PC-3 (cell line): Measurements from ENCODE around the gene ACIN1. TPM values are rescaled to one million over a fixed set of nuclear protein-coding genes. Genes with fewer than 3 reads are reported as not detected.

Experiments used
- ATAC-seq: fragments of 200-7000 bp; cut with Tn5 transposase; 2 replicates; pipeline ENCODE4 v1.9.1; 2020; ENCODE audit warnings: mild to moderate bottlenecking, moderate library complexity
- BruUV-seq: library from RNA; stranded (reverse); fragments of 400-500 nt; replicated peaks from 2 replicates; lab custom pipeline; 2021; lab: Mats Ljungman, UMichigan
- CTCF ChIA-PET: fragments of 300-600 bp; sonication (Branson Sonifier 250); formaldehyde crosslinking; loops from one replicate; lab custom pipeline; 2022; ENCODE audit warnings: antibody characterized with exemption; lab: Charles Lee
- POLR2A ChIA-PET: fragments of 300-600 bp; sonication (Branson Sonifier 250); formaldehyde crosslinking; loops from one replicate; lab custom pipeline; 2022; ENCODE audit warnings: antibody characterized with exemption; ENCODE audit not compliant: unreplicated experiment; lab: Charles Lee
- DNase-seq: peaks from one replicate; pipeline ENCODE4 v3.0.0-alpha.2; 2015
- H2AFZ ChIP-seq: fragments of 300-600 bp; sonication (generic); 2 replicates; pipeline ENCODE4 v1.6.0; 2016; ENCODE audit warnings: antibody characterized with exemption, low read length
- H3F3A ChIP-seq: fragments of 300-600 bp; sonication (generic); one replicate; pipeline ENCODE4 v1.6.0; 2017; ENCODE audit warnings: antibody characterized with exemption, low read length, control low read depth, mild to moderate bottlenecking; ENCODE audit not compliant: unreplicated experiment
- H3K27ac ChIP-seq: fragments of 300-600 bp; sonication (generic); 2 replicates; pipeline ENCODE4 v1.5.1; 2016; ENCODE audit warnings: mild to moderate bottlenecking, low read length
- H3K27me3 ChIP-seq: fragments of 300-600 bp; sonication (generic); 2 replicates; pipeline ENCODE4 v1.6.1; 2016; ENCODE audit warnings: low read length, mixed read lengths
- H3K36me3 ChIP-seq: fragments of 300-600 bp; sonication (generic); 2 replicates; pipeline ENCODE4 v1.6.1; 2016; ENCODE audit warnings: low read depth, mixed run types, low read length, mixed read lengths
- H3K4me1 ChIP-seq: fragments of 300-600 bp; sonication (generic); 2 replicates; pipeline ENCODE4 v1.5.1; 2016; ENCODE audit warnings: low read length; ENCODE audit not compliant: insufficient read depth
- H3K4me2 ChIP-seq: fragments of 300-600 bp; sonication (generic); 2 replicates; pipeline ENCODE4 v1.6.0; 2016; ENCODE audit warnings: low read length
- H3K4me3 ChIP-seq: fragments of 300-600 bp; sonication (generic); 2 replicates; pipeline ENCODE4 v1.5.1; 2016; ENCODE audit warnings: mild to moderate bottlenecking, low read length, mixed read lengths
- H3K79me2 ChIP-seq: fragments of 300-600 bp; sonication (generic); 2 replicates; pipeline ENCODE4 v1.6.1; 2017; ENCODE audit warnings: low read length, mixed read lengths
- H3K9ac ChIP-seq: fragments of 300-600 bp; sonication (generic); 2 replicates; pipeline ENCODE4 v1.6.0; 2016; ENCODE audit warnings: mild to moderate bottlenecking, low read length
- H3K9me2 ChIP-seq: fragments of 300-600 bp; sonication (generic); replicated peaks from 2 replicates; pipeline ENCODE4 v1.6.1; 2016; ENCODE audit warnings: mixed run types, low read length, mixed read lengths
- H3K9me3 ChIP-seq: fragments of 300-600 bp; sonication (generic); 2 replicates; pipeline ENCODE4 v1.6.1; 2016; ENCODE audit warnings: low read length, mixed read lengths
- H4K20me1 ChIP-seq: fragments of 300-600 bp; sonication (generic); 2 replicates; pipeline ENCODE4 v1.6.1; 2016; ENCODE audit warnings: low read length, mixed read lengths
- EZH2 ChIP-seq: fragments of 300-600 bp; sonication (generic); IDR thresholded peaks from one replicate; pipeline ENCODE4 v1.6.1; 2017; ENCODE audit warnings: antibody characterized with exemption, mild to moderate bottlenecking, low read length; ENCODE audit not compliant: unreplicated experiment
- EZH2phosphoT487 ChIP-seq: fragments of 300-600 bp; sonication (generic); IDR thresholded peaks from 2 replicates; pipeline ENCODE4 v1.6.1; 2018; ENCODE audit warnings: mild to moderate bottlenecking, antibody characterized with exemption, low read length, borderline replicate concordance
- intact Hi-C: fragments of 100-400 bp; cut with micrococcal nuclease; formaldehyde crosslinking; loops from 2 replicates; pipeline ENCODE4 v1.9.0; 2023
- total RNA-seq: library from RNA; depleted of rRNA; stranded (reverse); fragments of >200 nt; gene quantifications from 2 replicates; pipeline ENCODE4 v1.2.3, GENCODE V29; 2014
- TF ChIP-seq, protein P1 (sequence below): fragments of 300-600 bp; sonication (generic); conservative IDR thresholded peaks from 2 replicates; pipeline ENCODE4 v1.5.1; 2017; ENCODE audit warnings: antibody characterized with exemption, low read depth, mild to moderate bottlenecking, low read length

ACIN1 gene
- total RNA-seq, 1 experiment from 2014 or later = 112 TPM

DNA sequence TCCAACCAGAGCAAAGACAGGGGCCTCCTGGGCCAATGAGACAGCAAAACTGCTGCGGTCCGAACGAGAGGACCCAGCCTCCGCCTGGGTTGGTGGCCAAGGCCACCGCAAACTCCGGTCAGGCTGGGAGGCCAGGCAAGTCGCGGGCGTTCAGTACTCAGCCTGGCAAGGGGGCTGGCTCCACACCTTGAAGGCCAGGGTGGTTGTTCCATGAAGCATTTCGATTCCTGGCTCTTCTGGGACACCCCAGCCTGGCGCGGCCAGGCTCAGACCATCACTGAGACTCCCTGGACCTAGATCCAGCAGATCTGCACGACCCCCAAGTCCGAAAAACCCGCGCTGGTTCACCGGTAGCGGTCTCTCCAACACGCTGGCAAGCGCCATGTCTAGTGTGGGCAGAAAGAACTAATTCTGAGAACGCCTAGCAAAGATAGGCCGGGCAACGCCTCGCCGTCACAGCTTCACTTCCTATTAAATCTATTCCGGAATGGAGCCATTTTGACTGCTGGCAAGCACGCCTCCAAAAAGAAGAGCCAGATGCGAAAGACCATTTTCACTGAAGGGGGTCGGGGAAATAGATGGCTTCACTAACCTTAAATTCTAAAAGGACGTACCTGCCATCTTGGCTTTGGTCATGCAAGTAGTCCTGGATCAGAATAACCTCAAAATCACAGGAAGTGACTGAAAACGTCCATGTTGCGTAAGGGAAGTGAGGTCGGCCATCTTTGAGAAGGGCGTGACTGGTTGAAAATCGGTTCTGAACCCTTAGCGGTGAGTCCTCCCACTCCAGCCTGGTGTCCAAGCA is 60.2 kb downstream of the ACIN1 start, which contains the start of gene PSMB5:
PSMB5 (minus strand) TSS at position 403 of the 805 bp plus-strand sequence; CDS start at position 384, 19 bp downstream.
- POLR2A ChIA-PET = interaction anchor here (0.6 kb wide), 1 partner anchor 52 kb away, joined by 3 read pairs; the partner anchor contains the start of gene AJUBA
- Histone ChIP-seq H2AFZ (peak within 1 kb of the TSS; percentile 91), H3F3A (peaks cover 4% of the 10 kb centered on the region), H4K20me1 (no peaks in the 10 kb centered on the region), H3K27me3 (no peaks in the 10 kb centered on the region), H3K4me3 (peak within 1 kb of the TSS; percentile 89), H3K9ac (peak within 1 kb of the TSS; percentile 99), H3K79me2 (peaks cover 42% of the 10 kb centered on the region), H3K4me2 (peak within 1 kb of the TSS; percentile 90), H3K27ac (peak within 1 kb of the TSS; percentile 88), H3K4me1 (peaks cover 20% of the 10 kb centered on the region), H3K9me3 (no peaks in the 10 kb centered on the region), H3K36me3 (peaks cover 20% of the 10 kb centered on the region), H3K9me2 (no peaks in the 10 kb centered on the region)
- ATAC-seq (peak; percentile 96), DNase-seq (peak; percentile 95)
- CTCF ChIA-PET = interaction anchor here (0.7 kb wide), 1 partner anchor 48 kb away, joined by 8 read pairs; no protein-coding TSS in a partner anchor
- no peak for TF ChIP-seq EZH2phosphoT487
- TF ChIP-seq EZH2 = no peak
- TF ChIP-seq, protein P1, sequence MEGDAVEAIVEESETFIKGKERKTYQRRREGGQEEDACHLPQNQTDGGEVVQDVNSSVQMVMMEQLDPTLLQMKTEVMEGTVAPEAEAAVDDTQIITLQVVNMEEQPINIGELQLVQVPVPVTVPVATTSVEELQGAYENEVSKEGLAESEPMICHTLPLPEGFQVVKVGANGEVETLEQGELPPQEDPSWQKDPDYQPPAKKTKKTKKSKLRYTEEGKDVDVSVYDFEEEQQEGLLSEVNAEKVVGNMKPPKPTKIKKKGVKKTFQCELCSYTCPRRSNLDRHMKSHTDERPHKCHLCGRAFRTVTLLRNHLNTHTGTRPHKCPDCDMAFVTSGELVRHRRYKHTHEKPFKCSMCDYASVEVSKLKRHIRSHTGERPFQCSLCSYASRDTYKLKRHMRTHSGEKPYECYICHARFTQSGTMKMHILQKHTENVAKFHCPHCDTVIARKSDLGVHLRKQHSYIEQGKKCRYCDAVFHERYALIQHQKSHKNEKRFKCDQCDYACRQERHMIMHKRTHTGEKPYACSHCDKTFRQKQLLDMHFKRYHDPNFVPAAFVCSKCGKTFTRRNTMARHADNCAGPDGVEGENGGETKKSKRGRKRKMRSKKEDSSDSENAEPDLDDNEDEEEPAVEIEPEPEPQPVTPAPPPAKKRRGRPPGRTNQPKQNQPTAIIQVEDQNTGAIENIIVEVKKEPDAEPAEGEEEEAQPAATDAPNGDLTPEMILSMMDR = no peak
- BruUV-seq = no TSS peak
- intact Hi-C loops = loop anchor here (1.0 kb wide), 1 partner anchor 26 kb away; no protein-coding TSS in a partner anchor

DNA sequence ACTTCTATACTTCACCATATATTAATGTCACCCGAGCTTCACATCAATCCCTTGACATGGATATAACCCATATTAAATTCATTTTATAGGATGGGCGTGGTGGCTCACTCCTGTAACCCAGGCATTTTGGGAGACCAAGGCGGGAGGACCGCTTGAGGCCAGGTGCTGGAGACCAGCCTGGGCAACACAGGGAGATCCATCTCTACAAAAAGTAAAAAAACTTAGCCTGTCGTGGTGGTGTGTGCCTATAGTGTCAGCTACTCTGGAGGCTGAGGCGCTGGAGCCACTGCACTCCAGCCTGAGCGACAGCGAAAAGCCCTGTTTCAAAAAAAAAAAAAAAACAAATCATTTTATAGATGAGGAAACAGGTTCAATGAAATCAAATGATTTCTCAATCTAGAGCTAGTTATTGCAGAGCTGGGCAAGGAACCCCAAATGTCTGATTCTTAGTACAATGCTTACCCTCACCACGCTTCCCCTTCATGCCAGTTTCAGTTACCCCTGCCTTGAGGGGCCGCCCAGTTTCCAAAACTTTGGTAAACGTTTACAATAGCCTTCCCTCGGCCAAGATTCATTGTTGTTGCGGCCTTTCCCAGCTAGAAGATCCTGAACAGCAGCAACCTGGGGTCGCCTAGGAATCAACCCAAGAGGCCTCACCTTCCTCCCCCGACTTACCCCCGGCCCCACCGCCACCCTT is 61.0 kb downstream of the ACIN1 start:
- peaks cover 4% of the 10 kb centered on the region for H3F3A ChIP-seq
- no peaks in the 10 kb centered on the region for H4K20me1 ChIP-seq
- intact Hi-C loops = loop anchor here (1.0 kb wide), 1 partner anchor 26 kb away; no protein-coding TSS in a partner anchor
- DNase-seq (no peak), ATAC-seq (no peak; the same call in 1 of the 2 replicates)
- H3K27me3 ChIP-seq = no peaks in the 10 kb centered on the region
- H3K4me2 ChIP-seq = peak overlapping the region; percentile 90
- peak overlapping the region; percentile 99 for H3K9ac ChIP-seq
- BruUV-seq = TSS peak; percentile 64
- peak overlapping the region; percentile 89 for H3K4me3 ChIP-seq
- peak overlapping the region; percentile 91 for H2AFZ ChIP-seq
- ChIA-PET POLR2A (interaction anchor here (0.6 kb wide), 1 partner anchor 52 kb away, joined by 3 read pairs; the partner anchor contains the start of gene AJUBA), CTCF (interaction anchor here (0.7 kb wide), 1 partner anchor 47 kb away, joined by 8 read pairs; no protein-coding TSS in a partner anchor)
- H3K9me3 ChIP-seq = no peaks in the 10 kb centered on the region
- H3K4me1 ChIP-seq = peaks cover 20% of the 10 kb centered on the region
- peaks cover 49% of the 10 kb centered on the region for H3K79me2 ChIP-seq
- TF ChIP-seq EZH2phosphoT487 (no peak), EZH2 (no peak)
- TF ChIP-seq, protein P1 = no peak
- peak overlapping the region; percentile 88 for H3K27ac ChIP-seq
- no peaks in the 10 kb centered on the region for H3K9me2 ChIP-seq
- H3K36me3 ChIP-seq = peaks cover 25% of the 10 kb centered on the region
